HG02840 (cell line): ENCODE data around the gene SIK3.

Experiments
- ATAC-seq: cut with Tn5 transposase; IDR thresholded peaks from one replicate; pipeline ENCODE4 v1.9.1; 2021; ENCODE audit warnings: mild to moderate bottlenecking, moderate library complexity, moderate number of reproducible peaks; ENCODE audit not compliant: unreplicated experiment, low FRiP score

The SIK3 gene

DNA sequence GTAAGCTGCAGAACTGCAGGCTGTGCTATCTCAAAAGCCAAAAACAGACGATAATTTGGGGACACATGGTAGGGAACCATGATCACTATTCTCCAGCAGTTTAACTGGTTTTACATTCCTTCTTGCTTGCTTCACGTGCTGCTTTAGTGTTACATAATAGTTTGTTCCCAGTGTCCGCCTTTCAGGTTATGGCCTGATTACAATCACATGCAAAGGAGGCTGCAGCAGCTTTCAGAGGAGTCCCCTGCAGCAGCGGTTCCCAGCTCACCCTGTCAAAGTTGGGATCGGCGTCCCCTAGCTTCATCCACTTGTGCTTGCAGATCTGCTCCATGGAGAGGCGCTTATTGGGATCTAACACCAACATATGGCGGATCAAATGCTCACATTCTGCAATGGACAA, 221.6 kb downstream of the SIK3 start:
- no peak for ATAC-seq

DNA sequence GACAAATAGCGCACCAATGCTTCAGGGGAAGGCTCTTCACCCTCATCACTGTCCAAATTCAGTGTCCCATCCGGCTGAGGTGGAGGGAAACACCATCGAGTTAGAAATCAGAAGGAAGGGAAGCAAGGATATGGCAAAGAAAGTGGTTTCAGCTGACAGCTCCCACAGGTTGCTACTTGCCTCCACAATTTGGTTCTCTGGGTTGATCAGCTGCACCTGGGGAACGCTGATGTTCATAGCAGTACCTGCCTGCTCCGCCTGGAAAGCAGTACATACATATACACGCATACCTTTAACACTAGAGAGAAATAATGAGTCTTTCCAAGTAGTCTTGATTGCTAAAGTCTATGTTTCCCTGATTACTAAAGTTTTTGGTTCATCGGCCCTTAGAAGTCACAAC, 223.0 kb downstream of the SIK3 start:
- ATAC-seq, result no peak

DNA sequence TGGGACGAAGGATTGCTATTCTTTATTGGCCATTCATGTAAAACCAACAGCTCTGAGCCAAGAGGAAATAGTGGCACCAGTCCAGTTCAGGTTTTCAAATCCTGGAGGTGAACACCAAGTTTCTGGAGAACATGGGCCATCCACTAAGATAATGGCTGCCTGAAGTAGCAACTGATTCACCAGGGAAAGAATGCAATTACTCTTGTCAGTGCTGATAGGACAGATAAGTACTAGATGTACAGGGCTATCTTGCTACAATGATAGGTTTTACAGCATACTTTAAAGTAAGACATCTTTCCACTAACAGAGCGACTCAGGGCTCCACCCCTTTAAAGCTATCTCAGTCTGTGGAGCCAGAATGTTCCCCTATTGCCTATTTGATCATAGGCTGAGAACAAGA, 224.0 kb downstream of the SIK3 start:
- no peak for ATAC-seq

DNA sequence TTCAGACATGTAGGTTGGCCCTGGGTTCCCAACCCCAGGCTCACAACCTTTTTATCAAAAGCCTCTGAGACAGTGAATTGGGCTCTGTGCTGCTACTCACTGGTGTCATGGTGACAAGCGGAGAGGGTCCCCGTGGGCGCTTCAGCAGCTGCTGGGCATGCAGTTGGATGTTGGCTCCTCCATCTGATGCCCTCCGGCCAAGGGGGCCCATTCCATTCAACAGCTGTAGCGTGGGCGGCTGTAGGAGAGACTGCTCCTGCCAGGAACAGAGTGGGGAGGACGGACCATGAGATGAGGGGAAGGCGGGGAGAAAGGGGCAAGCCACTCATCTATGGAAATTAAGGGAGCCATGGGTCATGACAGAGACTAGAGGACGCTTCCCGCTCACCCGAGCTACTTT, 224.8 kb downstream of the SIK3 start:
- ATAC-seq, result no peak

DNA sequence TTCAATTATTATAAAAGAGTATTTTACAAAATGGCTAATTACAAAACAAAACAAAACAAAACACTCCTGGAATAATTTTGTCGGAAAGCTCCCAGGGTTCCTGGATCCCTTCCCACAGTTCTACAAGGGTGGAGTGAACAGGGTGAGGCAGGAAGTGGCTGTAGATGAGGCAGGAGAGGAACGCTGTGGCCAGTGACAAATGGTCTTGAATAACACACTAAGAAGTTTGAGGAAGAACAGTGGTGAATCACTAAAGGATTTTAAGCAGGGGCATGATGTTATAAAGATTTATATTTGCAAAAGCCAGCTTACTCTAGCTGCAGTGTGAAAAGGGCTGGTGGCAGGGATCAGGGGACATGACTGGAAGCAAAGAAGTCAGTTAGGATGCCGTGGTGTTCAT, 227.0 kb downstream of the SIK3 start:
- ATAC-seq, result no peak

DNA sequence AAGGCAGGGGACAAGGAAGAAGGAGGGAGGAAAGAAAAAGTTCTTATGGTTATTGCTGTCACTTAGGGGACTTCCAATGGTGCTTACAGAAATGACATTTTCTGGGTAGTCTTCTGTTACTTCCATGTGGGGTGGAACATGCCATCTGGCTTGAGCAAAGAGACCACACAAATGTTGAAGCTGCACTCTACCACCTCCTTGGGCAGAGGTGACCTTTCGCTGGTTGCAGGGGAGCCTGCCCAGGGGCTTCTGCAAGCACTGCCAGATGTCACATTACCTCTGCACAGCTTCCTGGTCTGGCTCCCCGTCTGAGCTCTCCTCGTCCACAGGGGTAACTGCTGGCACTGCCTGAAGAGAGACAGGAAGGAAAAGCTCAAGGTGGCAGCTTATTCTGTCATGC, 228.2 kb downstream of the SIK3 start:
- no peak for ATAC-seq

DNA sequence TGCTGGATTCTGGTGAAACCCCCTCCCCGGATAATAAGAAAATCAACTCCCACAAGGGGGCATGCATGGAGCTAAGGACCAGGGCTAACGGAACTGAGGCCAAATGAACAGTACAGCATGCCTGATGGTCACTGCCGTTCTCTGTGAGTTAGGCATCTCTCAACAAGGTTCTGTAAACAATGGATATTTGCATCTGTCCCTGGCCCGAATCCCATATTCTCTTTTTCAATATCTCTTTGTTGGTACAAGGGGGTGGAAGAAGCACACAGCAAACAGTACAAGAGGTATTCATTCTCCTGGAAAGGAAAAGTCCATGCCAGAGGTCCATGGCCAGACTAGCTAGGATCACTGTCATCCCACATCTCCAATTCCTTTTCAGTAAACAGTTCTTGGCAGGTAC, 228.6 kb downstream of the SIK3 start:
- no peak for ATAC-seq

DNA sequence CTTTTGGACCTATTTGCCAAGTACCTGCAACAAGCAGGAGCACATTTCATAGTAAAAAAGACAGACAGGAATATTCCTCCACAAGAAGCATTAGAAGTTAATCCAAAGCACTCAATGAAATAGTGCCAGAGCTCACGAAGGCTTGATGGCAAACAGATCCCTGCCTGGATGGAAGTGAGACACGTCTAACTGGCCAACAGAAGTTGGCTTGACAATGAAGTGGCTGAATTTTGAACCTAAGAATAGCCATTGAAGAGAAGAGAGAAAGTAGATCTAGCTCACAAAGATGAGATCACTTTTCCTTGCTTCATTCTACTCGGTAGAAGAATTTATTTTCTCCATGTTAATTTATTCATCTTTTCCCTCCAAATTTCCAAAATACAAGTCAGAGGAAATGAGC, 230.2 kb downstream of the SIK3 start:
- ATAC-seq, result no peak

DNA sequence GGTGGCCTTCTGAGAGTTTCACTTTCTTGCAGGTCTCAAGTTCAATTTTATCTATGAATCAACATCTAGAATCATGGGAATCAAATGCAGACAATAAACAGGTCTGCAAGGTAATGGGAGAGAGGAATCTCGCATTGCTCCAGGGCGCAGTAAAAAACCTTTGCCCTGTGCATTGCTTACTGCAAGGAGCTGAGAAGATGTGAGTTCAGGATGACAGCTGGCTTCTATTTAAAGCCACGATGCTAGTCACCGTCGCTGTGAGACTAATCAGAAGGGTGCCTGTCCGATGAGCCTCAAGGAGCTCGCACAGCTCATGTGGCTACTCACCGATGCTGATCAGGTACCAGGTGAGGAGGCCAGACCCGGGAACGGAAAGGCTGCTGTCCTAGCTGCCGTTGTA, 230.6 kb downstream of the SIK3 start:
- ATAC-seq, result no peak

DNA sequence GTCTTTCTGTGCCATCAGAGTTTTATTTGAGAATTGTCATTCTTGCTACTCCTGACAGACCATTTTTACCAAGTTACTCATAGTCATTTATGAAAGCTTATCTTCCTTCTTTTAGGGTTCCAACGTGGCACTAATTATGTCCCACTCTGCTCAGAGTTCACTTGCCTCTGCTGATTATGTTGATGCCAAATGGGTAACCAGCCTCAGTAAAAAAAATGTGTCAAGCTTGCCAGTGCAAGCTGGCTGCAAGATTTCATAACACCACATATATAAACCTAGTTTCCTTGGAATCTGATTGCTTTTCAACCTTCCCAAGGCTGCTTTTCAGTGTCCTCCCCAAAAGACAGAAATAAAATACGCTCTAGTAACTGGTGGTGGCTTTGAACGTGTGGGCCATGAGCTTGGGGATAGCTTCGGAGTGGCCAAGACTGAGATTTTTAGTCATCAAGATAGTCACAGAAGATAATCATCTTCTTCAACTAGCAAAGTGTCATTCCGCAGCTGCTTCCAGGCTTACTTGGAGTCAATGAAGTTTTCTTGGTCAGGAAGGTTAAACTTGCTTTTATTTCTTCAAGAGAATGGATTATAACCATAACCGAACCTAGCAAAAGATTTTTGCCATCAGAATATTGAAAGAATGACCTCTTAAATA, 231.3 kb downstream of the SIK3 start:
- no peak for ATAC-seq

DNA sequence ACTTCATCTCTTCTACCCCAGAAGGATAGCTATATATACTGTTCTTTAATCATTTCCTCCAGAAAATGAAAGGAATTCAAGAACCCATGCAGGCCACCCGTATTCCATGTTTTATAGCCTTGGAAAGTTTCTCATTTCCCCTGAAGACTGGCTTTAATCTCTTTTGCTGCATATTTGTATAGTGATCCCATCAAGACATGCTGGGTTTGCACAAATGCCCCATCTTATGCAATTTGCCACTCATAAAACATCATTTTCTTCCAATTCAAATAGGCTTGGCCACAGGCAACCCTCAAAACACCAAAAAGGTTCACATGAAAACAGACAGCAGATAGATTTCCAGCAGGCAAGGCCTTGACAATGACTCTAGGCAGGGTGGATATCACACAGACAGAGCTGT, 232.5 kb downstream of the SIK3 start:
- no peak for ATAC-seq

DNA sequence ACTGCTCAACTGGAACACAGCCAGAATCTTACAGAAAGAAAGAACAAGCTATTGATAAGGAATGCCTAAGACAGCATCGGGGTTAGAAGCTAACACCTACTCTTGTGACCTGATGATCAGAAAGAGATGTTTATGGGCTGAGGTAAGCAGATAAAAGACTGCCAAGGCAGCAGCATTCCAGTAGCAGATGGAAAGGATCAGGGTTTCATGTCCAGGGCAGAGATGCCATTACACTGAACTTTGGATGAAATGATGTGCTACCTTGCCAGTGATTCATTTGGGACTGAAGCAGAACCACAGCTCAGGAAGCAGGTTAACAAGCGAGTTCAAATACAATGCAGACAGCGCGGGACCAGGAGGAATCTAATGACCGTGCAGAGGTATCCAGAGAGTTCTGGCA, 233.7 kb downstream of the SIK3 start:
- no peak for ATAC-seq

DNA sequence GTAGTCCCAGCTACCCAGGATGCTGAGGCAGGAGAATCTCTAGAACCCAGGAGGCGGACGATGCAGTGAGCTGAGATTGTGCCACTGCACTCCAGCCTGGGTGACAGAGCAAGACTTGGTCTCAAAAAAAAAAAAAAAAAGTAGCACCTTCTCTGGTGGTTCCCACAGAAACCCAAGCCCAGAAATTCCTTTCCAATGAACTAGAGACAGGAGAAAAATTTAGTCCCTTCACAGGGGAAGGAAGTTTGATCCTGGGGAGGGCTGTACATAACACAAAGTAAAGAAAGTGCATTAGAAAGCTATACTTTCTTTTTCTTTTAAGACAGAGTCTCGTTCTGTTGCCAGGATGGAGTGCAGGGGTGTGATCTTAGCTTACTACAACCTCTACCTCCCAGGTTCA, 235.3 kb downstream of the SIK3 start:
- ATAC-seq, result no peak

DNA sequence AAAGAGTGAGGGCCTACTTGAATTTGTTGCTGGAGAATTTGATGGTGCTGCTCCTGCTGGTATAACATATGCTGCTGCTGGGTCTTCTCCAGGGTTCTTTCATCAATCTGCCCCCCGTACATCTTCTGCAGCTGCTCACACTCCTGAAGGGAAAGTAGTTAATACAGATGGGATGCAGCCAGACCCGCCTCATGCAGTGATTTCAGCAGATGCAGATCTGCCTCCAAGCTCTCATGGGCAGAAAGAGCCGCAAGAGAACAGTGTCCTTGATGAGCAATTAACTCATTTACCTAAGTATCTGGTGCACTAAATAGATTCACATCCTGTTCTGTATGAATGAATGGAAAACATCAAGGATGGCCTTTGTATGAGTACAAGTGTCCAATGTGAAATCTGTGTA, 236.0 kb downstream of the SIK3 start:
- ATAC-seq, result no peak

DNA sequence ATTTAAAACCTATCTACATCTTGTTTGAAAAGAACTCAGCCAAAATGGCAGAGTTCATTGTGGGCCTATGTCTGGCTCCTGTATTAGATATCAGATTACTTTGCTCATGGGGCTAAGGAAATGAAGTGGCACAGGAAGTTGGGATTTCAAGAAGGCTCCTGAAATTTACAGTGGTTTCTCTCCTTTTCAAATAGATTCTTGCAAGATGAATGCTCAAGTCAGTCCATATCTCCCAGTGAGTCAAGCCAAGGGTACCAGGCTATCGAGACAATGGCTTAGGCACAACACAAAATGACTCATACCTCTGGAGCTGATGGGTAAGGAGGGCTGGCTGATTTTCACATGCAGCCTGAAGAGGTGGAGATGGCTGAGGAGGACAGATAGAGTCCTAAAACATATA, 236.7 kb downstream of the SIK3 start:
- no peak for ATAC-seq

DNA sequence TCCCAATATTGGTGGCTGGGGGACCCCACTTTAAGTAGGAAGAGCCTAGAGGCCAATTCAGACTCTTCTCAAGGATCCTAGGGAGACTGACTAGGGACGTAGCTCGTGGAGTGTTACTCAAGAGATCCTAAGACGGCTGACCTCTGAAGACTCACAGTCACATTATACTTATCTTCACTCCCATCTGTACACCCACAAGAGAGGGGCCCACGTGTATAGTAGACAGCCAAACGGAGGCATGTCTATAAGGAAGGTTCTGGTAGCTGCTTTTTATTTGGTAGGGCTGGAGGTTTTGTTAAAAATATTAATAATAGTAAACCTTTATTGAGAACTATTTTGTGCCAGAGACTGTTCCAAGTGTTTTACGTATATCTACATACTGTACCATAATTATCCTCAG, 237.9 kb downstream of the SIK3 start:
- ATAC-seq, result no peak

DNA sequence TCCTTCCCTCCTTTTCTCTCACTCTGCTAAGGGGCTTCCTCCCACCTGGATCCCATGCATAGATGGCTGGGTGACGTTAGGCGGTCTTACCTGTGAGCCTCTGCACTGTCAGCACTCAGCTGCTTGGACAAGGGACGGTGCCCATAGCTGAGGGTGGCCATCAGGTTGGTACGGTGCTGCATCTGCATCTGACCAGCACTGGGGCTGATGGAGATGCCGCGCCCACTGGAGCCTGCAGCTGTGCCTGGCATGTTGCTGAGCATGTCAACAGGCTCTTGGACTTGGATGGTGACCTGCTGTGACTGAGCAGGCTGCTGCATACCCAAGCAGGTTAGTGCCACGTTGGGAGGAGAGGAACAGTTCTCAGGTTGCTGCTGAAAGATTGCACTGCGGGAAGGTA, 239.1 kb downstream of the SIK3 start:
- no peak for ATAC-seq

DNA sequence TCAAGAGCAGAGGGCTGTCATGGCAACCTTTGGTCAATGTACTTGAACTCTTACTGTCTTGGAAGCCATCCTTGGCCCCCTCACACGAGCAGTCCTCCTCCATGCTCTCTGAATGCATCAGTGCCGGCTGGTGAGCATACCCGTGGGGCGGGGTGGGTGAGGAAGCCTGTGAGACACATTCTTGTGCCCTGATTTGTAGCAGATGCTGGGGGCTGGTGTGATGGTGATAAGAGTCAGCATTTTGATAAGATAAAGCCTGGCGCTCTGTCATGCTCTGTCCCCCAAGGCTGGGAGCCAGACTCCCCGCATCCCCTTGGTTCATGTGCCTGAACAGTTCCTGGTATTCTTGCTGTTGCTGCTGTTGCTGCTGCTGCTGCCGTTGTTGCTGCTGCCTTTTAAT, 240.3 kb downstream of the SIK3 start:
- ATAC-seq, result no peak

DNA sequence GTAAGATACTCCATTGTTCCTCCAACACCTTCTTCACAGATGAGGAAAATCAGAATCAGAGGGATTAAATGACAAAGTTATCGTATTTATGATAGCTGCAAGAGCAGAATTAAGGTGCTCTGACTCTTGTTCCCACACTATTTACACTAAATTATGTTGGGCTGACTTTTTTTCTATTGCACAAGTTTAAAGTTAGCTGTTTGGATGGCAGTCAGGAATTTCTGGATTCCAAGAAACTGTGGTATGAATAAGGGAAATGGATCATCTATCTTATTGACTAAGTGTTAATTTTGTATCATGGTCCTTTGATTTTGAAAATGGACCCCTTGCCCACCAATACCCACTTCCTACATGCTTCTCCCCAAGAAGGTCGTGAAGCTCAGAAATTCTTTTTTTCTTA, 240.9 kb downstream of the SIK3 start:
- ATAC-seq, result no peak

DNA sequence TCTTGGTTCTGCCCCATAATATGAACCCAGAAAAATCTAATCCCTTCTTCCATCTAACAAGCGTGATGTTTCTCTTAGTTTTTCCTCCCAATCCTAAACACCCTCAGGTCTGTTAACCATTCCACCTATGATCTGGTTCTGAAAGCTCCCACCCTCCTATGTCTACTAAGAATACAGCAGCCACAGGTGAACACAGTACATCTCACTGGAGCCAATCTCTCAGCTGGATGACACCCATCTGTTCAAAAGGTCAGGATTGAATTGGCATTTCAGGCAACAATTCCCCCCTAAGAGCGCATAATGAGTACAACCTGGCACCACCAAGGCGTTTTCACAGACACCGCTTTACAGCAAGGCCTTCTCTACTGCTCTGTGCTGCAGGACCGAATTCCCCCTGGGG, 241.8 kb downstream of the SIK3 start:
- no peak for ATAC-seq

DNA sequence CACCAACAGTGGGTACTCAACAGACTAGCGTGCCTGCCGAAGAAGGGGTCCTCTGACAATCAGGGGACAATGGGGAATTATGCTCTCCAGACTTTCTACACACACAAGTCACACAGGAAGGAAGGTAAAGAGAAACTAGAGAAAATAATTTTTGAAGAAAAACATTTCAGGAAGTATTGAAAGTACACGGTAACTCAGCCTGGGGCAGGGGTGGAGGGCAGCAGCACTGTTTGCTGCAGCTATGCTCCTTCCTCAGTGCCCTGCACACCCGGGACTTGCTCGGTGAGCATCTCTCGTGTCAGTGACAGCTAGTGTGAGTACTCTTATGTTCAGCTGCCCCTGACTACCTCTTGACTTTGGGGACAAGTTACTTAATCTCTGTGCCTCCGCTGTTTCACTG, 242.8 kb downstream of the SIK3 start:
- no peak for ATAC-seq

DNA sequence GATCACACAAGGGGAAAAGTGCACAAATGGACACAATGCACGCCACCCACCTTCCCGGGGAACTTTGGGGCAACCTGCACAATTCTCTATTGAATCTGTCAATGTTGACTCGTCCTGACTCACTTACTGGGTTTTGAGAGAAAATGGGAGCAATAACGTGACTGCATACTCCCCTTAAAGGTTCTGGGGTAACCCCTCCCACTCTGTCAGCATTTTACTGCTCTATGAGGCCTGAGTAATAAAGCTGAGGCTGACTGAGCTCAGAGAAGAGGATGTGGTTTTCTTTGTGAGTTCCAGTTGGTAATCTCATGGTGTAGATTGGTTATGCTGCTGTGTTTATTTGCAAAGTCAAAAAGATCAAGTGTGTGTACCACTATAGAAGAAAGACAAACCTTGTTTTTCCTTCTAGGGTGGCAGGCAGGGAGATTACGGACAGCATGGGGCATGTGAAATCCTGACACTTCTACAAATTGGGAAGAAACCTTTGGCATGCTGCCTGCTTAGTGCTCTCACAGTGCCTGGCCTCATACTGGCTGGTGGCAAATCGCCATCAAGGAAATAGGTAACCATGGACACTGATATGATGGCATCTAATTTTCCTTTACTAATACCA, 244.7 kb downstream of the SIK3 start:
- ATAC-seq, result peak; percentile 86
